SKM-1 (cell line): ENCODE results near the gene SCGB1A1.
A peak's percentile ranks its signal among the peaks of the same experiment; 100 is the strongest.

Experiments
- DNase-seq: peaks from one replicate; lab custom pipeline; 2025; ENCODE audit not compliant: unreplicated experiment; lab: John Stamatoyannopoulos, UW

Gene SCGB1A1

DNA sequence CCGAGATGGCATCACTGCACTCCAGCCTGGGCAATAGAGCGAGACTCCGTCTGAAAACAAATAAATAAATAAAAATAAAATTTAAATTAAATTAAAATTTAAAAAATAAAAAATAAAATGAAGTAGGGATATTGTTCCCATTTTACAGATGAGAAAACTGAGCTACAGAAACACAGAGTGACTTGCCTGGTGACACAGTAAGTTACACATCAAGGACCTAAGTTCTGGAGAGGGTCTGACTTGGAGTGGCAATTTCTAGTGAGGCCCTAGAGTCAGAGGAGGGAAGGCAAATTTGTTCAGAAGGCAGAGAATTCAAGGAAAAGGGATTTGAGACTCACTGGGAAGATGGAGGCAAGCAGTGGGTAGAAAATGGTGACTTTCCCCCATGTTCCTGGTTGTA lies 2.0 kb downstream of the SCGB1A1 start:
- DNase-seq: no peak

DNA sequence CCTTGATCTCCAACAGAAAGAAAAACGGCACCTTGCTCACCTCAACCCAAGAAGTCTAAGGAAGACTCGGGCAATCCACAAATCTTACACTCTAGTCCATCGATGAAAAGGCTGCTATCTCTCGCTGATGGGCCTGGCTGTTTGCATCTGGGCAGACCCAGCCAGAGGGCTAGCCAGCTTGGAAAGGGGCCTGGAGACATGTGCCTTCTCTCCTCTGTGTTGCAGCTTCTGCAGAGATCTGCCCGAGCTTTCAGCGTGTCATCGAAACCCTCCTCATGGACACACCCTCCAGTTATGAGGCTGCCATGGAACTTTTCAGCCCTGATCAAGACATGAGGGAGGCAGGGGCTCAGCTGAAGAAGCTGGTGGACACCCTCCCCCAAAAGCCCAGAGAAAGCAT lies 3.2 kb downstream of the SCGB1A1 start:
- no peak for DNase-seq

DNA sequence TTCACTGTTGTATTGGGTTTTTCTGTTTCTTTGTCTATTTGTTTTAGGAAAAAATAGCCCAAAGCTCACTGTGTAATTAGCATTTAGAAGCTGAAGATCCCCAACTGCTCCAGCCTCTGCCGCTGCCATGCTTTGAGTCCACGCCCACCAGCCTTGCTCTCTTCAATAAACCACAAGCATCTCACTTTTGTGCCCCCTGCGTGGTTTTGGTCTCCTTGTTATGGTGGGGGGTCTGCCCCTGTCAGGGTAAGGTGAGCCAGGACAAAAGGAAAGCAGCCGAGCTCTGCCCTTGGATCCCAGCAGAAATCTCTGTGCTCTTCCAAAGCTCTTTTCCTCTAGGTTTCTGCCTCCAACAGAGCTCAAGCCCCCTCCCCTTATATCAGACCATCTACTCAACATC lies 4.2 kb downstream of the SCGB1A1 start:
- no peak for DNase-seq

DNA sequence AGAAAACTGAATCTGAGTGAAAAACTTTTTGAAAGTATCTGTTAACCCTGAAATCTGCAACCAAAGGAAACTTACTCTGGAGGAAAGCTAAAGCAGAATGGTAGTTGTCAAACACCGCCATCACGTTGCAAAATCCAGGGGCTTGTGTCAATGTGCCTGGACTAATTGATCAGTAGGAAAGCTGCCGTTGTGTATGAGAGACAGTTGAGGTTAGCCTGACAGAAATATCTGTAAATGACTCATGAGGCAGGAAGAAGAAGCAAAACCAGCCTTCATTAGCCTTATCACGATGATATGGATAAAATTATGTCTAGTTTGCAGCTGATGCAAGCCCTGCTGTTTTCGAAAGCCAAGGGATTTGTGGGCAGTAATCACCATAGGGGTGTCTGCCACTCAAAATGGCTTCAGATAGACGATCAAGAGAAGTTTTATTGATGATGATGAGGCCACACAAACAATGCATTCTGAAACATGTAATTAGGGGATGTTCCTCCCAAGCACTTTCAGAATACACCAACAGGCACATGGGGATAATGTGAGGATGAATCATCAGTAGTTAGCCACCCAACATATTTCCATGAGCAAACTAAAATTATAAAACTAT lies 8.9 kb downstream of the SCGB1A1 start:
- no peak for DNase-seq

DNA sequence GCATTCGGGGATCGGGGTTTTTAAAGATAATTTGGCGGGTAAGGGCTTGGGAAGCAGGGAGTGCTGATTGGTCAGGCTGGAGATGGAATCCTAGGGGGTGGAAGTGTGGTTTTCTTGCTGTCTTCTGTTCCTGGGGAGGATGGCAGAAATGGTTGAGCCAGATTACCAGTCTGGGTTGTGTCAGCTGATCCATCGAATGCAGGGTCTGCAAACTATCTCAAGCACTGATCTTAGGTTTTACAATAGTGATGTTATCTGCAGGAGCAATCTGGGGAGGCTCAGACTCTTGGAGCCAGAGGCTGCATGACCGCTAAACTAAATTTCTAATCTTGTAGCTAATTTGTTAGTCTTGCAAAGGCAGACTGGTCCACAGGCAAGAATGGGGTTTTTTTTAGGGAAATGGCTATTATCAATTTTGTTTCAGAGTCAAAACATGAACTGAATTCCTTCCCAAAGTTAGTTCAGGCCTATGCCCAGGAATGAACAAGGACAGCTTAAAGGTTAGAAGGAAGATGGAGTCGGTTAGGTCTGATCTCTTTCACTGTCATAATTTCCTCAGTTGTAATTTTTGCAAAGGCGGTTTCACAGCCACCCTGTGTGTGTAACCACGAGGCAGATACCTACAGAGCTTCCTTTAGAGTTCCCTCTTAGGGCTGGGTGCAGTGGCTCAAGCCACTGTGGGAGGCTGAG lies 10.2 kb downstream of the SCGB1A1 start:
- no peak for DNase-seq

DNA sequence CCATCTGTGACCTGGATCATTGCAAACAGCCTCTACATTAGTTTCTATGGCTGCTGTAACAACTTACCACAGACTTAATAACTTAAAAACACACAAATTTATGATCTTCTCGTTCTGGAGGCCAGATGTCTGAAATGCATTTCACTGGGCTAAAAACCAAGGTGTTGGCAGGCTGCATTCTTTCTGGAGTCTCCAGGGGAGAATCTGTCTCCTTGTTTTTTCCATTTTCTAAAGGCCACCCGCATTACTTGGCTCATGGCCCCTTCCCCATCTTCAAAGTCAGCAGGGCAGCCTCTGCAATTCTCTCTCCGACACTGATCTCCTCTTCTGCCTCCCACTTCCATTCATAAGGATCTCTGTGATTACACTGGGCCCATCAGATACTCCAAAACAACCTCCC lies 11.6 kb downstream of the SCGB1A1 start:
- DNase-seq: no peak

DNA sequence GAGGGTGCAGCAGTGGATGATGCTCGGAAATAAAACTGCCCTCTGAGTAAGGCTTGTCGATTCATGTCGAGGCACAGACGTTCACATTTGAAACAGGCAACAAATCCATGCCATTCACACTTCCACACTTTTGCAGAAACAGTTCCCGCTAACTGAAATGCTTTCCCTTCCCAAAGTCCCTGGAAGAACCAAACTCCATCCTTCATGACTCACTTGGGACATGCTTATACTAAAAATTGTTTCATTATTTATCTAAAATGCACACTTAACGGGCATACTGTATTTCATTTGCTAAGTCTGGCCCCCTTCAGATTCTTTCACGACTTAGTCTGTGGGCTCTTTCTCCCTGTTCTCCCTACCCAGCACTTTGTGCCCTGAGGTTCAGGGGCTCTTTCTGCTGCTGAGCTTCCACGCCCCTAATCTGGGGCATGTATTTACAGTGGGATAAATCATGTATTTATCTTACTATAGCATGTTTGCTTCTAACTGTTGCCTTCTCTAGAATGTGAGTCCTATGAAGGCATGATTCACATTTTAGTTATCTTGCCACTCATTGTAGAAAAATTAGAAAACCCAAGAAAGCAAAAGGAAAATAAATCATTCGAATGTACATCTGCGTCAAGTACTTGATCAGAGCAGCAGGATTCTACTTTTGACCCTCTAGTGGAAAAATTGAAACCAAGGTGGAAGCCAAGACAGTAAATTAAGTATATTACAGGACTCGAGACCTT lies 12.5 kb downstream of the SCGB1A1 start:
- no peak for DNase-seq

DNA sequence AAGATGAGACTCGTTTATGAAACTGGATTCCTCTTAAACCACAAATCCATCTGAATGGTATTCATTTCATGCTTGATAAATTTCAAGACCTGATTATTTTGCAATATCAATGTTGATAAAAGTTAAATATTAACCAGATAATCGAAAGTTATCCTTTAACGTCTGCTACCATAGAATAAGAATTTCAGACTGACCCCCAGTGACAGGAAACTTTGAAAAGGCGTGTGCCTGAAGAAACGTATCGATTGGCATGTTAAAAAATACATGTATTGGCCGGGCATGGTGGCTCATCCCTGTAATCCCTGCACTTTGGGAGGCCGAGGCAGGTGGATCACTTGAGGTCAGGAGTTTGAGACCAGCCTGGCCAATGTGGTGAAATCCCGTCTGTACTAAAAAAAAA lies 13.9 kb downstream of the SCGB1A1 start:
- DNase-seq: no peak

DNA sequence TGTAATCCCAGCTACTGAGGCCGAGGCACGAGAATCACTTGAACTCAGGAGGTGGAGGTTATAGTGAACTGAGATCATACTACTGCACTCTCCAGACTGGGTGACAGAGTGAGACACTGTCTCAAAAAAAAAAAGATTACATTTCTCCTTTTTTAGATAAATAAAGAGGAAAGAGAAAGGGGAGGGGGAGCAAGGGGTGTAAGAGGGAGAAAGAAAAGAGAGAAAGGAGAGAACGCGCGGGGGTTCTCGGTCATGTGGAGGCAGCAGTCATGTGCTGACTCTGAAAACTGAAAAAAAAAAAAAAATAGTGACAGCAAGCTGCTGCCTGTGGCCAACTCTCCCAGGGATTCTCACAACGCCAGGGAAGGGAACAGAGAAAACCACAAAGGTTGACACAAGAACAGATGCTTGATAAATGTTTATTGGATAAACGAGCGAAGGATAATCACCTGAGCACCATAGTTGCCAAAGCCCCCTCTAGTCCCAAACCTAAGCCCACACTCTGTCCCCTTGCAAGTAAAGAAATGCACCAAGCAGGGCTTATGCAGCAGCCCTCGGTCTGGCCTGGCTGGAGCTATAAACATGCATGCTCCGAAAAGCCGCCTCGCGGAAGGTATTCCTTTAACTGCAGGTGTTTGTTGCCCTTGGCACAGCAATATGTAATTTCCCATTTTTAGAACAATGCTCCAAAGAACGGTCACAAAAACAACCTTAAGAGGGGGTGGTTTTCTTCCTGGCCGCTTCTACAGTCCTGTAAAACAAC lies 14.5 kb downstream of the SCGB1A1 start:
- DNase-seq: no peak

DNA sequence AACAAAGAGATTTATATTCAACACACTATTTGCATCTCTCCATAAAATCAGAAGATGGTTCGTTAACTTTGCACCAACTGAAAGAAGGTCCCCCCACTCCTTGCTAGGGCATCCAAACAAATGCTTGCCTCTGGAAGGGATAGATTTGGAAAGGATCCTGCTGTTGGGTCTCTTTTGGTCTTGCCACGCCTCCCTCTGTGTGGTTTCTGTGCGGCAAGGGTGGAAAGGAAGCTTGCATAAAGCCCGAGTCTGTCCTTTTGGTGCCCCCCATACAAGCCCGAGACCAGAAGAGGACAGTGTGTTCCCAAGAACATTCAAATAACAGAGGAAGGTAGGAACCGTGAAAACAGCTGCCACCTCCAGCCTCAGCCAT lies 15.1 kb downstream of the SCGB1A1 start:
- no peak for DNase-seq

DNA sequence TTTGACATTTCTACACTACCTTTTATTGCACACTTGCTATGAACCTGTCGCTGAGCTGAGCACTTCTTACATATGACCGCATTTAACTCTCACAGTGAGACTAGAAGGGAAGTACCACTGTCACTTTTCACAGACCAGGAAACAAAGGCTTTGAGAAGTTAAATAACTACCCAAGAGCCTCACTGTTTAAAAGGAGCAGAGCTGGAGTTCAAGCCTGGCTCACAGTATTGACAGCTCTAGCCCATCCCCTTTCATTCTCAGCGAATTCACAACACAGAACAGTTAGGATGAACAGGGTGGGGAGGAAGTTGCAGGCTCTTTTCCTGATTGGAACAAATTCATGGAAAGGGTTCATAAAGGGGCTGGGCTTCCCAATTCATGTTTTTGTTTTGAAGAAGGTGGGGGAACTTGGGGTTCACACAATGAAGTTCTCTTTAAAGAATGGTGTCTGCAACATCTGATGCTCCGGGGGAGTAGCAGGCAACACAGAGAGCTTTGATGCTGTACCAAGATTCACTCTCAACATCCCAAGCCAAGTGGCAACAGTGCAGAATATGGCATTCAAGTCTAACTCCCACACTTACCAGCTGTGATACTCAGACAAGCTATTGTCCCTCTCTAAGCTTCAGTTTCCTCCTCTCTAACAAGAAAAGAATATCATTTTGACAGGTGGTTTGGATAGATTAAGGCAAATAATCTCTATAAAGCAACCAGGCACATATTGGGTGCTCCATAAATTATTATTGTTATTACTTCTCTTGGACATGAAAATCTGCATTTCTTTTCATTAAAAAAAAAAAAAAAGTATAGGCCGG lies 17.2 kb downstream of the SCGB1A1 start:
- no peak for DNase-seq

DNA sequence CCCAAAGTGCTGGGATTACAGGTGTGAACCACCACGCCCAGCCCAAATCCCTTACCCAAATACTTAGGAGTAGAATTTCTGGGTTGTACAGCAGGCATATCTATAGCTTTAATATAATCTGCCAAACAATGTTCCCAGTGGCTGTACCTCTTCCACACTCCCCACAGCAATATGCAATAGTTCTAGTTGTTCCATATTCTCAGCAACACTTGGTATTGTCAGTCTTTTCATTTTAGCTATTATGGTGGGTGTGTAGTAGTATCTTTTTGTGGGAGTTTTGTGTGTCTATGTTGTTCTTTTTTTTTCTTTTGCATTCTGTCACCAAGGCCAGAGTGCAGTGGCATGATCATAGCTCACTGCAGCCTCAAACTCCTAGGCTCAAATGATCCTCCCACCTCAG lies 18.8 kb downstream of the SCGB1A1 start:
- no peak for DNase-seq

DNA sequence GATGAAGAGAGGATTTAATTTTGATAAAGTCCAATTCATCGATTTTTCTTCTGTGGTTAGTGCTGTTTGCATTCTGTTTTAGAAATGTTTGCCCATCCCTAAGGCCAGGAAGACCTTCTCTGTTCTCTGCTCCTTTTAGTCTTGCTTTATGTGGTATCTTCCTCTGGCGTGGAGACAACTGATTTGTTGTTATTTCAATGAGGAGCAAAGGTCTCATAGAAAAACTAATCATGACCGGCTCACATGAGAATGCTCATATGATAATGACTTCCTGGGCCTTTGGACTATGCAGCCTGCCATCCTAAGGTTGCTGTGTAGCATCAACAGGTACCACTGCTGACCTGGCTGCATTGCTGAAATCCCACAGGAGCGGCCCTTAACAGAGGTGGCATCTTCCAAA lies 19.8 kb downstream of the SCGB1A1 start:
- no peak for DNase-seq

DNA sequence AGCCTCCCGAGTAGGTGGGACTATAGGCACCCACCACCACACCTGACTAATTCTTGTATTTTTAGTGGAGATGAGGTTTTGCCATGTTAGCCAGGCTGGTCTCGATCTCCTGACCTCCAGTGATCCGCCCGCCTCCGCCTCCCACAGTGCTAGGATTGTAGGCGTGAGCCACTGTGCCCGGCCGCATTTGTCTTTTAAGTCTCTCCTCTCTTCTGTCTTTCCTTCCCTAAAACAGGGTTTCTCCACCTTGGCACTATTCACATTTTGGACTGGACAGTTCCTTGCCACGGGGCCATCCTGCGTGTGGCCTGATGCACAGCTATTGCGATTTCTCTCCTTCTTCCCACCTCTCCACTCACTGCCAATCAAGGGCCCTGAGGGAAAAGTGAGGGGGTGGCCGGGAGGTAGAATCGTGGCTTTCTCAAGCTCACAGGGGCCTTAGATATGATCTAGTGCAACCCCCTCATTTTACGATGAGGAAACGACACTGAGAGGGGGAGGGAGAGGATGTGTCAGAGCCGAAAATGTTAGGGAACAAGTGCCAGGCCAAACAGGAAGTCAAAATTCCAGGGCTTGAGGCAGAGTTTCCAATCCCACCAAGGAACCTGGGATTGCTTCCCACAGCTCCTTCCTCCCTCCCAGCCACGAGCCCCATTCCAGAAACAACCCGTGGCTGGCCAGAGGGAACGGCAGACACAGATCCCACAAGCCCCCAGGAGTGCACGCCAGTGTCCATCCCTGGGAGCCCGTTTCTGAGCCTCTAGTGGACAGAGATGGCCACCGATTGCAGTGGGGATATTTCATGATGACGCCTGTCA lies 21.2 kb downstream of the SCGB1A1 start:
- DNase-seq: no peak

DNA sequence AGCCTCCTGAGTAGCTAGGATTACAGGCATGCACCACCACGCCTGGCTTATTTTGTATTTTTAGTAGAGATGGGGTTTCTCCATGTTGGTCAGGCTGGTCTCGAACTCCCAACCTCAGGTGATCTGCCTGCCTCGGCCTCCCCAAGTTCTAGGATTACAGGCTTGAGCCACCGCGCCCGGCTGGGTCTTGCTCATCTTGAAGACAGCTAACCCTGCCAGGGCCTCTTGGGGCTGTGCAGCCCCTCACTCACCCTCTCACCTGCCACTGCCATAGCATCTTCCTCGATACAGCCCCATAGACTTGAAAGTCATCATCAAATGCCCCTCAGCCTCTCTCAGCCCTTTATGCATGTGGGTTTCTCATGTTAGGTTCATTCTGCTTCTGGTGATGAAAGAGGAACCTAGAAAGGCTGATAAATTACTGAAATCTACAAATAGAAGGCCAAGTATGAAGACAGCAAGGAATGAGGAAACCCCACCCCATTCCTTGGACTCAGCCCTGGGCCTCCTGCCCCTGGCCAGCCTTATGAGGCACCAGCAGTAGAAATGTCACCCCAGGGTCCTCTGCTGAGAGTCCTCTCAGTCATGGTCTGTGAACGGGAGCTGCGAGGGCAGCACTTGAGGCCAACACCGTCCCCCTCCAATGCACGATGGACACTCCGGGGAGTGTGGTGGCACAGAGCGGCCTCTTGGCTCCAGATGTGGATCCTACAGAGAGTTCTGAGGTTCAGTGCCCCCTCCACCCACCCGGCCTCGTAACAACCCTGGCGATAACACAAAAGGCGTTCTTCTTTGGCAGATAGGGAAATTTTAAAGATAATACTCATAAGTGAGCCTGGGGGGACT lies 24.8 kb downstream of the SCGB1A1 start:
- DNase-seq: peak; percentile 7

DNA sequence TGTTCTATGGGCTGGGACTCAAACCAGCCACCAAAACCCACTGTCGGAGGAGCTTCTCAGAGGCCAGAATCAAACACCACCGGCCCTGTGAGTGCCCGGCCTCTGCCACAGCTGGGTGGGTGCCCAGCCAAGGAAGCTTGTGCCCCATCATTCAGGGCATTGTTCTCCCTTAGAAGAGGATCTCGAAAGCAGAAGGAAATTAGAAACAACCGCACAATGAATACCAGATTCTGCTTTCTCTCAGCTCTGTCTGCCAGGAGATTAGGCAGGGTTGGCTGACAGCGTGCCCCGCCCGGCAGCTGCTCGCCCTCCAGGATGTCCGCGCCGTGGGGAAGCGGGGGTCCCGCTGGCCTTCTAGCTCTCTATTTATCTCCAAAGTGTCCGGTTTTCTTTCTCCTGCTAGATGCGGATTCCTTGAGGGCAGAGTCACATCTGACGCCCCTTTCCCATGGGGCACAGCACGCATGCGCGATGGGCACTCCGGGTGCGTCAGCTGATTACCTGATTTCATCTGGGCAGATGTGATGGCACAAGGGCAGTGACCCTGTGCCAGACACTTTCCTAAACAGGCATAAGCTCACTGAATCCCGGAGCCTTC lies 25.5 kb downstream of the SCGB1A1 start:
- DNase-seq: peak; percentile 43

DNA sequence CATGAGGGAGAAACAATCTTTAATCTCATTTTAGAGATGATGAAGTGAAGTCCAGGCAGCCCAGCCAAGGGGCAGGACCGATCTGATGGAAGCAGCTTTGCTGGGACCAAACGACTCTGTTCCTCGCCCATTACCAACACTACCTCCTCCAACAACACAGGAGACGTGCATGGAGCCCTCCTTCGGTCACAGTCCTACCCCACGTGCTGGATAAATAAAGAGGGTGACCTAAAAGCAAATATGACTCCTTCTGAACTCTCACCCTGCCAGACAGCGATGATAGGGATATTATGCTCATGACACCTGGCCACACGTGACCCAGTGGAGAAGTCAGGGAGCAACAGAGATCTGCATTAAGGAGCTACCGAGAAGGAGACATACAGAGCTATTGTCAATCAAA lies 26.0 kb downstream of the SCGB1A1 start:
- no peak for DNase-seq

DNA sequence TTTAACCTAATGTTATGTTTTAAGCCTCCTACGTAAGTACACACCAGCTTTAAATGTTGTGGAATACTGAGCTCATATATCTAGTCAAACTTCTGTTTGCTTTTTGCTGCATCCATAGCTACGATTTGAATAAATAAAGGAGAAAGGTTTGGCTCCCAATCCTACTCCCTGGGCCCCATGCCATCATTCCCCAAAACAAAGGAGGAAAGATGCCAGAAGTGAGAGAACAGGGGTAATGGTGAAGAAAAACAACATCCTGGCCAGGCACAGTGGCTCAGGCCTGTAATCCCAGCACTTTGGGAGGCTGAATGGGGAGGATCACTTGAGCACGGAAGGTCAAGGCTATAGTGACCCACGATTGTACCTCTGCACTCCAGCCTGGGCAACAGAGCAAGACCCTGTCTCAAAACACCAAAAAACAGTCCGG lies 26.5 kb downstream of the SCGB1A1 start:
- DNase-seq: no peak

DNA sequence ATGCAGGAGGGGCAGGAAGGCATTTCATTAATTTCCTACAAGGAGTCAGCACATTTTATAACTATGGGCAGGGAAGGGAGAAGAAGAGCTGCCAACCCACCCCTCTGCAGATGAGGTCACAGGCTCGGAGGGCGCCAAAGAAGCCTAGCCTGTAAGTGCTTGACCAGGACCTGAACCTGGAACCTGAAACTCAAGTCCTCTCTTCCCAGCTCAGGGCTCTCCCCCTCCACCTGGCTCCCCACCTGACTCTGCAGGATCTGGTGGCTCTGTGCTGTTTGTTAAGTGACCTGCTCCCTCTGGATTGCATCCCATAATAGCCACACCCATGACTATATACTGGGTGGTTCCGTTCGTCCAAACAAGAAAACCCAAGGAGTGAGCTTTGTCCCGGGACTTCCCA lies 27.3 kb downstream of the SCGB1A1 start:
- DNase-seq: no peak
